ENCODE data around the gene MICU1.
A peak's percentile ranks its signal among the peaks of the same experiment; 100 is the strongest.
"Not testable (repeated sequence)": the region's sequence is repeated elsewhere in the genome, so short reads cannot be mapped to it uniquely, and the experiment has no call there.

The MICU1 gene

GRCh38 chr10:72329290-72330068 lies 296.4 kb downstream of the MICU1 start:
- no peak for DNase-seq (ENCODE audit: low spot score in 2 of 2)
- Histone ChIP-seq H3K27me3 (ENCODE audit: low read depth) (no peaks in the 10 kb centered on the region), H3K36me3 (replicated peaks) (peaks cover 7% of the 10 kb centered on the region), H3K9me3 (no peaks in the 10 kb centered on the region), H3K4me3 (no peak overlapping the region), H3K4me1 (peaks cover 5% of the 10 kb centered on the region)
- in situ Hi-C loops (cut with MboI; ENCODE audit: low sequenced_read_pairs) = loop anchor here (10.0 to 25.0 kb wide), 2 partner anchors 417 to 1015 kb away; partner anchors contain the start of gene SLC29A3

GRCh38 chr10:72328829-72329204 lies 297.1 kb downstream of the MICU1 start:
- no peak for DNase-seq (ENCODE audit: low spot score in 2 of 2)
- H3K9me3 ChIP-seq = no peaks in the 10 kb centered on the region
- H3K36me3 ChIP-seq (replicated peaks) = peaks cover 3% of the 10 kb centered on the region
- no peak overlapping the region for H3K4me3 ChIP-seq
- in situ Hi-C loops (cut with MboI; ENCODE audit: low sequenced_read_pairs) = loop anchor here (25.0 kb wide), 1 partner anchor 417 kb away; no protein-coding TSS in a partner anchor
- no peaks in the 10 kb centered on the region; the same call in 1 of the 2 replicates for H3K4me1 ChIP-seq
- H3K27me3 ChIP-seq (ENCODE audit: low read depth) = no peaks in the 10 kb centered on the region

- Histone ChIP-seq H3K27me3 (ENCODE audit: low read depth) (no peaks in the 10 kb centered on the region), H3K4me1 (no peaks in the 10 kb centered on the region; the same call in 1 of the 2 replicates), H3K36me3 (replicated peaks) (no peaks in the 10 kb centered on the region; the same call in 1 of the 2 replicates), H3K4me3 (no peak overlapping the region), H3K9me3 (no peaks in the 10 kb centered on the region)
- in situ Hi-C loops (cut with MboI; ENCODE audit: low sequenced_read_pairs) = loop anchor here (25.0 kb wide), 1 partner anchor 416 kb away; no protein-coding TSS in a partner anchor
- DNase-seq (ENCODE audit: low spot score in 2 of 2) = peak; percentile 47 to 77
Measured at GRCh38 chr10:72328045-72328828, 297.6 kb downstream of the MICU1 start.

- not testable (repeated sequence) for H3K4me1 ChIP-seq; DNase-seq (ENCODE audit: low spot score in 2 of 2); H3K27me3 ChIP-seq (ENCODE audit: low read depth); H3K36me3 ChIP-seq (replicated peaks); H3K9me3 ChIP-seq; H3K4me3 ChIP-seq
- in situ Hi-C loops (cut with MboI; ENCODE audit: low sequenced_read_pairs) = loop anchor here (25.0 kb wide), 1 partner anchor 415 kb away; no protein-coding TSS in a partner anchor
Measured at GRCh38 chr10:72326665-72327603, 298.9 kb downstream of the MICU1 start.

GRCh38 chr10:72325243-72326175 lies 300.4 kb downstream of the MICU1 start:
- DNase-seq (ENCODE audit: low spot score in 2 of 2); H3K9me3 ChIP-seq; H3K4me1 ChIP-seq; H3K27me3 ChIP-seq (ENCODE audit: low read depth); H3K36me3 ChIP-seq (replicated peaks); H3K4me3 ChIP-seq: not testable (repeated sequence)
- in situ Hi-C loops (cut with MboI; ENCODE audit: low sequenced_read_pairs) = loop anchor here (25.0 kb wide), 1 partner anchor 413 kb away; no protein-coding TSS in a partner anchor

- no peaks in the 10 kb centered on the region for H3K36me3 ChIP-seq (replicated peaks)
Measured at GRCh38 chr10:72323771-72324191, 302.1 kb downstream of the MICU1 start.

GRCh38 chr10:72323108-72323749 lies 302.6 kb downstream of the MICU1 start:
- Histone ChIP-seq H3K27me3 (ENCODE audit: low read depth) (no peaks in the 10 kb centered on the region), H3K36me3 (replicated peaks) (no peaks in the 10 kb centered on the region), H3K4me1 (peaks cover 9% of the 10 kb centered on the region), H3K9me3 (no peaks in the 10 kb centered on the region), H3K4me3 (no peak overlapping the region)
- no peak for DNase-seq (ENCODE audit: low spot score in 2 of 2)
- in situ Hi-C loops (cut with MboI; ENCODE audit: low sequenced_read_pairs) = no loop called here

More at GRCh38 chr10:72323771-72324191, 302.1 kb downstream of the MICU1 start:
- Histone ChIP-seq H3K9me3 (no peaks in the 10 kb centered on the region), H3K4me3 (no peak overlapping the region), H3K4me1 (peaks cover 9% of the 10 kb centered on the region), H3K27me3 (ENCODE audit: low read depth) (no peaks in the 10 kb centered on the region)
- DNase-seq (ENCODE audit: low spot score in 2 of 2) = no peak
- in situ Hi-C loops (cut with MboI; ENCODE audit: low sequenced_read_pairs) = no loop called here

GRCh38 chr10:72322280-72323058 lies 303.4 kb downstream of the MICU1 start:
- peaks cover 9% of the 10 kb centered on the region for H3K4me1 ChIP-seq
- no peaks in the 10 kb centered on the region for H3K27me3 ChIP-seq (ENCODE audit: low read depth)
- H3K36me3 ChIP-seq (replicated peaks) = no peaks in the 10 kb centered on the region
- DNase-seq (ENCODE audit: low spot score in 2 of 2) = no peak
- in situ Hi-C loops (cut with MboI; ENCODE audit: low sequenced_read_pairs) = no loop called here
- H3K4me3 ChIP-seq = no peak overlapping the region
- H3K9me3 ChIP-seq = no peaks in the 10 kb centered on the region

GRCh38 chr10:72322030-72322279 lies 303.9 kb downstream of the MICU1 start:
- no peaks in the 10 kb centered on the region for H3K36me3 ChIP-seq (replicated peaks)
- no peak overlapping the region for H3K4me3 ChIP-seq
- no peaks in the 10 kb centered on the region for H3K27me3 ChIP-seq (ENCODE audit: low read depth)
- DNase-seq (ENCODE audit: low spot score in 2 of 2) = no peak
- in situ Hi-C loops (cut with MboI; ENCODE audit: low sequenced_read_pairs) = no loop called here
- H3K4me1 ChIP-seq = peaks cover 9% of the 10 kb centered on the region
- no peaks in the 10 kb centered on the region for H3K9me3 ChIP-seq

GRCh38 chr10:72321248-72322029 lies 304.4 kb downstream of the MICU1 start:
- Histone ChIP-seq H3K36me3 (replicated peaks) (no peaks in the 10 kb centered on the region), H3K4me1 (peaks cover 9% of the 10 kb centered on the region), H3K27me3 (ENCODE audit: low read depth) (no peaks in the 10 kb centered on the region), H3K4me3 (no peak overlapping the region), H3K9me3 (no peaks in the 10 kb centered on the region)
- no peak for DNase-seq (ENCODE audit: low spot score in 2 of 2)
- in situ Hi-C loops (cut with MboI; ENCODE audit: low sequenced_read_pairs) = no loop called here

- peak; percentile 60 to 80 for DNase-seq (ENCODE audit: low spot score in 2 of 2)
- in situ Hi-C loops (cut with MboI; ENCODE audit: low sequenced_read_pairs) = no loop called here
- Histone ChIP-seq H3K27me3 (ENCODE audit: low read depth) (no peaks in the 10 kb centered on the region), H3K4me1 (peaks cover 9% of the 10 kb centered on the region), H3K9me3 (no peaks in the 10 kb centered on the region), H3K4me3 (no peak overlapping the region), H3K36me3 (replicated peaks) (no peaks in the 10 kb centered on the region)
Measured at GRCh38 chr10:72320676-72321247, 305.1 kb downstream of the MICU1 start.

Measured in HAP-1 (cell line).